Stimulated activated CD8-positive, alpha-beta memory T cell treated with anti-CD3 and anti-CD28 coated beads, Interleukin-7, amount 100 ng/mL, for 1 hour (primary cell): ENCODE measurements around the gene COL23A1.

Source experiments
- DNase-seq, 2 donors: peaks; one replicate each; pipeline ENCODE4 v3.0.0-alpha.2; 2020; ENCODE audit warnings: low read depth in 2 of 2

The COL23A1 gene

GRCh38 chr5:178191661-178192060 lies 398.5 kb downstream of the COL23A1 start:
- DNase-seq, result no peak

GRCh38 chr5:178189433-178189832 lies 400.8 kb downstream of the COL23A1 start:
- no peak for DNase-seq
